Esophagus (tissue), 2 donors: ENCODE results near the gene BTG4. TPM values are rescaled to one million over a fixed set of nuclear protein-coding genes. Genes with fewer than 3 reads are reported as not detected.

Experiments
- H3K27ac ChIP-seq, 2 donors: one replicate each; pipeline ENCODE4 v1.5.1; 2013; ENCODE audit warnings: low read depth in 2 of 2, mild to moderate bottlenecking in 2 of 2, inconsistent platforms in 1 of 2, low read length in 1 of 2, moderate library complexity in 1 of 2
- H3K27me3 ChIP-seq, 2 donors: one replicate each; pipeline ENCODE4 v1.6.1; 2013; ENCODE audit warnings: low read length in 2 of 2, control low read depth in 1 of 2, mild to moderate bottlenecking in 1 of 2; ENCODE audit not compliant: insufficient read depth in 2 of 2, control insufficient read depth in 1 of 2
- H3K36me3 ChIP-seq, 2 donors: one replicate each; pipeline ENCODE4 v1.6.1; 2013; ENCODE audit warnings: low read length in 1 of 2; ENCODE audit not compliant: control insufficient read depth in 2 of 2, insufficient read depth in 2 of 2
- H3K4me1 ChIP-seq, 2 donors: one replicate each; pipeline ENCODE4 v1.6.1; 2013; ENCODE audit warnings: low read length in 1 of 2; ENCODE audit not compliant: control insufficient read depth in 2 of 2, insufficient read depth in 2 of 2
- H3K4me3 ChIP-seq, 2 donors: one replicate each; pipeline ENCODE4 v1.5.1; 2013; ENCODE audit warnings: low read length in 2 of 2, mild to moderate bottlenecking in 2 of 2, low read depth in 1 of 2, moderate library complexity in 1 of 2
- H3K9me3 ChIP-seq, 2 donors: one replicate each; pipeline ENCODE4 v1.6.1; 2013; ENCODE audit warnings: mild to moderate bottlenecking in 2 of 2, low read depth in 1 of 2, low read length in 1 of 2, moderate library complexity in 1 of 2; ENCODE audit not compliant: control insufficient read depth in 2 of 2, insufficient read depth in 1 of 2
- WGBS, 2 donors: extraction: QIAGEN DNeasy Blood & Tissue Kit; methylation state at CpG; one replicate each; pipeline ENCODE4 v1.1.7; 2013; 5-methylcytosine and 5-hydroxymethylcytosine counted together
- polyA plus RNA-seq, 2 donors: library from polyadenylated mRNA; stranded (reverse); fragments of 200-250 nt; gene quantifications; one replicate each; pipeline ENCODE4 v1.2.3, GENCODE V29; 2013
- donor health status: healthy with polysubstance abuse.
- donor health status: Bipolar disorder and iron deficiency.

BTG4 gene
- polyA plus RNA-seq, 2 donors = not detected

DNA sequence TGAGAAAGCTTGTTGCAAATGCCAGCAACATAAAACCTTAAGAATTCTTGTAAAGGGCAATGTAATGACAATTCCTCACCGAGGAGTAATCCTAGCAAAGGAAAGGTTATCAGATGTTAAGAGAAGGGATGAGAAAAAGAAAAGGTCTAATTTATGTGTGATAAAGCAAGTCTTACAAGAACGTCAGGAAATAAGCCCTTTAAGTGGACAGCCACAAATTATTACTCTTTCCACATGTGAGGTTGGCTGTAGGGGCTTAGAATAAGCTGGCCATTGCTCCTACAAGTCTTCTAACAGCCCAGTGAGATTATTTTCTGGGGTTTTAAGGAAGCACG lies 37.6 kb upstream of the BTG4 start:
- Histone ChIP-seq H3K4me1 (no peaks in the 10 kb centered on the region), H3K27me3 (no peaks in the 10 kb centered on the region), H3K36me3 (no peaks in the 10 kb centered on the region), H3K4me3 (no peak overlapping the region), H3K27ac (no peak overlapping the region), H3K9me3 (no peaks in the 10 kb centered on the region)
- WGBS, 2 donors = 73 to 77% methylated on average over 3 of the region's 3 CpGs

DNA sequence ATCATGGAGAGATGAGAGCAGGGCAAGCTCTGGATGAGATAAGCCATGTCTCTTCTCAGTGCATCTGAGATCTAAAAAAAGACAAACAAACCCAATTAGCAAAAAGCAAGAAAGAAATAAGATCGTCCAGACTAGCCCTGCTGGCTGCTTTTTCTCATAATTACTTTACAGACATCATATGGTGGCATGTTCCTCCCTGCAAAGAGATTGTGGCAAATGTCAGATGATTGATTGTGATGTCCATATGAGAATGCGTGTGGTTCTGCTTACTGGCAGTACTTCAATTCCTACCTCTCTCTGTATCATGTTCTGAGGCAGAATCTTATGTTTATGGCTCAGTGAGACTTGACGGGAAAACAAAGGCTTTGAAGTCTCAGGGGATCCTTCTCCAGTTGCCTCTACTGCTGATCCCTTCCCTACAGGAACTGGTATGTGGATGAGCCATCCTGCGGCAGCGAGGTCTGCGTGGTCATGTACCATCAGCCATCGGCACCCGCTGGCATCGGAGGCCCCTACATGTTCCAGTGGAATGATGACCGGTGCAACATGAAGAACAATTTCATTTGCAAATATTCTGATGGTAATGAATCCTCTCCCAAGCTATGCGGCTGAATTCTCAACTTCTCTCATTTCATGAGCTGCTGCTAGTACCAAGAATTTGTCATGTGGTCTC lies 37.1 kb upstream of the BTG4 start:
- Histone ChIP-seq H3K27ac (no peak overlapping the region), H3K9me3 (no peaks in the 10 kb centered on the region), H3K4me3 (no peak overlapping the region), H3K36me3 (no peaks in the 10 kb centered on the region), H3K4me1 (no peaks in the 10 kb centered on the region), H3K27me3 (no peaks in the 10 kb centered on the region)
- 78 to 82% methylated on average over 11 of the region's 11 CpGs for WGBS, 2 donors

DNA sequence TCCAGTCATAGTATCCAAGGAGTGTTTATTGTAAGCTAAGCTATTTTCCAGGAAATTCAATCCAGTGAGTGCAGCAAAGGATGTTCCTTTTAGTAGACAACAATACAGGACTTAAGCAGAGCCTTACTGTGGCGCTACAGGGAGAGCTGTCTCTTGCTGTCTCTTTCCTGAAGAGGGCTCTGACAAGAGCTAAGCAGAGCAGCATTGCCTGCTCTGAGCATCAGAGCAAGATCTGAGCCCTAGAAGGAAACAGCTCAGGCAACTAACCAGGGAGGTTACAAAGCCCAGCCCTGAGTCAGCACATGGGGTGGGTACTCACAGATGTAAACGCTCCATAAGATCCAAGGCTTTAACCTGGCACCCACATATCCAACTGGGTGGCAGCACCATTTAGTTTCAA lies 36.3 kb upstream of the BTG4 start:
- no peaks in the 10 kb centered on the region for H3K4me1 ChIP-seq
- H3K27ac ChIP-seq = no peak overlapping the region
- no peaks in the 10 kb centered on the region for H3K36me3 ChIP-seq
- WGBS, 2 donors = 67 to 72% methylated on average over 2 of the region's 2 CpGs
- H3K4me3 ChIP-seq = no peak overlapping the region
- no peaks in the 10 kb centered on the region for H3K27me3 ChIP-seq
- no peaks in the 10 kb centered on the region for H3K9me3 ChIP-seq

DNA sequence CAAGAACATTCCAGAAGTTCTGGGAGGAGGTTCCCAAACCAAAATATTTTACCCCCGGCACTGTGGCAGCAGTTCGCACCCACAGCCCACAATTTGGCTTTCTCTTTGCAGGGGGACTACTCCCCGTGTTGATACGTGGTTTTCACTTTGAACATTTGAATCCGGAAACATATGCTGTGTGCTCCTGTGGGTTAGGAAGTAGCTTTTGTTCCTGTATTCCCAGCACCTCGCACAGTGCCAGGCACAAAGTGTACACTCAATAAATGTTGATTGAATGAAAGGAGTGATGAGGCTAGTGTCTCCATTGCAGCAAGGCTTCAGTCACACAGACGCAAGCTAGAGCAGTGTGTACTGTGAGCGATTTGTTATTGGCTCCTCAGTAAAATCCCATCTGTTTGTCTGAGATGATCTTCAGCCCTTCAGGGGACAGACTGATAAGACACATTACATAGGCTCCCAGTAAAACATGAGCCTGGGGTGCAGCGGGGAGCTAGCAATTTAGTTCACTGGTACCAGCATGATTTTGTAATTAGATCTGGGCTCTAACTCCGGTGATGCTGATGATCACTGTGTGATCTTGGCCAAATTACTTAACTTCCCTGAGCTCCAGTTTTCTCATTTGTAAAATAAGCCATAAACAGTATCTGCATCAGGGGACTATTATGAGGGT lies 30.6 kb upstream of the BTG4 start:
- Histone ChIP-seq H3K27me3 (peaks cover 0 to 5% of the 10 kb centered on the region in 2 donors), H3K9me3 (no peaks in the 10 kb centered on the region), H3K36me3 (no peaks in the 10 kb centered on the region), H3K27ac (no peak overlapping the region), H3K4me3 (no peak overlapping the region), H3K4me1 (peaks cover 0 to 10% of the 10 kb centered on the region in 2 donors)
- 71 to 78% methylated on average over 10 of the region's 10 CpGs for WGBS, 2 donors

DNA sequence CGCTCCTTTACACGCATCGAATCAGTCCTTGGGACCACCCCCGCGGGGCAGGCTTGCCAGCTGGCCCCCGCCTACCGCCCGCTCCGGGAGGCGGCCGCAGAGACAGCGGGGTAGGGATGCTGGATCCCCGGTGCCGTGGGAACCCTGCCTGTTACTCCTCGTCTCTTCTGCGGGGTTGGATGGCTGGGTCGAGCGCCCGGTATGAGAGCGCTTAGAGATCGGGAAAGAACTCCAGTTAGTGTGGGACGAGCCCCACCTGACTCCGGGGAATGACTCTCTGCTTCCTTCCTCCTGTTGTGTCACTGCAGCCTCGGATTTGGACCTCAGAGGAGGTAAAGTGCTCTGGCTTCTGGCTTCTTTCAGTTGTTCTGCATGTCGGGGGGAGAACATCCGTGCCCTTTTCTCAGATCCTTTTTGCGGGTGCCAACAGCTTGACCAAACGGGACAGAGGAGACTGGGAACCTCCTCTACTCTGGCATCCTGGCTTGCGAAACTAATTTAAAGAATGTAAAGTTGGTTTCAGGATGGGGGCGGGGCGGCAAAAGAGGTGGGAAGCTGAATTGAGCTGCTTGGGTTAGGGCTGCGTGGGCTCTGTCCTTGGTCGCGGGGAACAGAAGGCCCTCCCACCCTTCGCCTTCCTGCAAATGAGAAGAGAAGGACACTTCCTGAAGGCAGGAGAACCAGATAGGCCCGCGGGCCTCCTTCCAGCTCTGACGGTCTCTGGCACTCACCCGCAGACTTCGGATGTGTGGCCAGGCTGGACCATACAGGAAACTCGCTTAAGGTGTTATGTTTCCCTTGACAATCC lies 29.3 kb upstream of the BTG4 start:
- peak overlapping the region; percentile 28 to 34 for H3K27ac ChIP-seq
- WGBS, 2 donors = 11 to 14% methylated on average over 41 of the region's 41 CpGs
- H3K4me1 ChIP-seq = peaks cover 0 to 10% of the 10 kb centered on the region in 2 donors
- H3K9me3 ChIP-seq = no peaks in the 10 kb centered on the region
- peaks cover 0 to 5% of the 10 kb centered on the region in 2 donors for H3K27me3 ChIP-seq
- peak overlapping the region; percentile 51 for H3K4me3 ChIP-seq
- no peaks in the 10 kb centered on the region for H3K36me3 ChIP-seq

DNA sequence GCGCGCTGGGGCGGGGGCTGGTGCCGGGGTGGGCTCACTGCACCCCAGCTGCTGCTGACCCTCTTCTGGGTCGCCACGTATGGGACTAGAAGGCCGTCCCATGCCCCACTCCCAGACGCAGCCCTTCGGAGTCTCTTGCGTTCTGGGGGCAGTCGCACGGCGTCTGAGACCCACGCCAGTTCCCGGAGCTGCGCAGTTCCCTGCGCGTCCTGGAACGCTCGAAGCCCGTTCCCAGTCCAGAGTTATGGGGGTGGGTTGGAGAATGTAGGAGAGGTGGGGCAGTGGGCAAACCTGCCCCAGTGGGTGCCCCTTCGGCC lies 28.7 kb upstream of the BTG4 start:
- Histone ChIP-seq H3K27me3 (peaks cover 0 to 5% of the 10 kb centered on the region in 2 donors), H3K4me1 (peaks cover 0 to 10% of the 10 kb centered on the region in 2 donors)

DNA sequence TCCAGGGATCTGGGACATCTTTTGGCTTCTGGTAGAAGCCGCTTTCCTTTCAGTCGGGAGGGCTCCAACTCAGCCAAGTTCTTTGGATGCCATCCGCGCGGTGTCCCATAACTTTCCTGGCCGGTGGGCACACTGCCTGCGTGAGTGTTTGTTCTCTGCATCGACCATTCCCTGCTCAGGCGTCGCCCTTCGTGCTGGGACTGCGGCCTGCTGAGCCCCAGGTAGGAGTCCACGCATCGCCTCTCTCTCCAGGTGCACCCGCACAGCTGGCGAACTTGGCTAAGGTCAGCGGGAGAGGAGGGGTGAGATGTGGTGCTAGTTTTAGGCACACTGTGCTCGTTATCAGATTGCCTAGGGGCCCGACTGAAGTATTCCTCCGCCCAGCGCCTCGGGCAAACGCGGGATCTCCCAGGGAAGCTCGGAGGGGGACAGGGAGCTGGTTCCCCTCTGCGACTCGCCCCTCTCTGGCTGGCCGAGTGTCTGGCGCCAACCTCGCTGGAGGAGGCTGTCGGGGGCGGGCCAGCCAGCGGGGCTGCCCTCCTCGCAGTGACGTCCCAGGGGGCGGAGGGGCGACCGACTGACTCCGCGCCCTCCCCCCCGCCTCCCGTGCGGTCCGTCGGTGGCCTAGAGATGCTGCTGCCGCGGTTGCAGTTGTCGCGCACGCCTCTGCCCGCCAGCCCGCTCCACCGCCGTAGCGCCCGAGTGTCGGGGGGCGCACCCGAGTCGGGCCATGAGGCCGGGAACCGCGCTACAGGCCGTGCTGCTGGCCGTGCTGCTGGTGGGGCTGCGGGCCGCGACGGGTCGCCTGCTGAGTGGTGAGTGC lies 28.1 kb upstream of the BTG4 start, which contains the start of gene LAYN:
Gene LAYN, plus strand, starts transcription at position 607 of the 823 bp plus-strand sequence. Its CDS starts 124 bp downstream, at position 731.
- Histone ChIP-seq H3K27me3 (peaks cover 0 to 5% of the 10 kb centered on the region in 2 donors), H3K27ac (peak within 1 kb of the TSS; percentile 28 to 34), H3K36me3 (no peaks in the 10 kb centered on the region), H3K4me1 (peaks cover 0 to 10% of the 10 kb centered on the region in 2 donors), H3K9me3 (no peaks in the 10 kb centered on the region), H3K4me3 (peak within 1 kb of the TSS; percentile 51)
- 5% methylated on average over 70 of the region's 70 CpGs for WGBS, 2 donors

More for the DNA sequence above, 28.7 kb upstream of the BTG4 start:
- 0 to 2% methylated on average over 21 to 22 of the region's 22 CpGs for WGBS, 2 donors
- peak overlapping the region; percentile 51 for H3K4me3 ChIP-seq
- peak overlapping the region; percentile 28 to 34 for H3K27ac ChIP-seq
- H3K36me3 ChIP-seq = no peaks in the 10 kb centered on the region
- no peaks in the 10 kb centered on the region for H3K9me3 ChIP-seq

DNA sequence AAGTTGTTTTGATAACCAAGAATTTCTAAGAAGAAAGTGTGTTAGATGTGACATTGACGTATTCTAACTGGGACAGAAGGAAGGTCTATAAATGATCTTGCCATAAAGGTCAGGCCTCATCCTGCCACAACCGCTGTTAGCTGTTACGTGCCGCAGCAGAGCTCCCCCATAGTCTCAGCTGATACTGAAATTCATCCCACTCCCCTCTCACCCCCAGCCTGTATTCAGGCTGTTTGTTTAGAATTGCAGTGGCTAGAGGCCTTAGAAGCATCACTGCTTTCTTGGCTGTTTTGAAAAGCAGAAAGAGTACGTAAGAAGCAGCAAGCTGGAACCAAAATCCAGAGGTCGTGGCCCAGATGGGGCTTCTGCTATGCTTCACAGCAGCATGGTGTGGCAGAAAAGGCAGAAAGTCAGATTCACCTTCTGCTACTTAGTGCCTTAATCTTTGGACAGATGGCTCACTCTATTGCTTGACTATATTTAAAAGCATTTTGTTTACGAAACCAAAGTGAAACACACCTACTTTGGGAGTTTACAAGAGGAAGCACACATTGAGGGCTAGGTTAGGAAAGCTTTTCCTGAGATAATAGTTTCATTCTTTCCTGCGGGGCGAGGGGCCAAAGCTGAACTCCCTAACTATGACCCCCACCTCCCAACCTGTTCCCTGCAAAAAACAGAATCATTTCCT lies 27.4 kb upstream of the BTG4 start:
- H3K4me1 ChIP-seq = peaks cover 0 to 10% of the 10 kb centered on the region in 2 donors
- H3K4me3 ChIP-seq = peak overlapping the region in 1 of 2 donors; percentile 51
- H3K27ac ChIP-seq = no peak overlapping the region
- no peaks in the 10 kb centered on the region for H3K9me3 ChIP-seq
- H3K27me3 ChIP-seq = peaks cover 0 to 5% of the 10 kb centered on the region in 2 donors
- H3K36me3 ChIP-seq = no peaks in the 10 kb centered on the region
- 84% methylated on average over 9 of the region's 9 CpGs for WGBS, 2 donors
